Activated CD4-positive, alpha-beta T cell treated with anti-CD3 and anti-CD28 coated beads, Interleukin-2, Interleukin-6, amounts not matched to agents 100 ng/mL and 50 ng/mL, durations not matched to agents 16 hours and 8 hours (primary cell): ENCODE data around the gene MGAT5.
A peak's percentile ranks its signal among the peaks of the same experiment; 100 is the strongest.
"Not testable (repeated sequence)": the region's sequence is repeated elsewhere in the genome, so short reads cannot be mapped to it uniquely, and the experiment has no call there.

Source experiments
- DNase-seq: peaks from one replicate; pipeline ENCODE4 v3.0.0-alpha.2; 2020

MGAT5 gene

GRCh38 chr2:134281815-134282419 lies 28.0 kb downstream of the MGAT5 start:
- peak; percentile 30 for DNase-seq

GRCh38 chr2:134282629-134283400 lies 28.9 kb downstream of the MGAT5 start:
- DNase-seq = peak; percentile 81

GRCh38 chr2:134283661-134284060 lies 29.8 kb downstream of the MGAT5 start:
- DNase-seq = no peak

GRCh38 chr2:134284119-134284670 lies 30.3 kb downstream of the MGAT5 start:
- no peak for DNase-seq

- peak; percentile 57 for DNase-seq
Measured at GRCh38 chr2:134287323-134287722, 33.5 kb downstream of the MGAT5 start.

- DNase-seq = peak; percentile 50
Measured at GRCh38 chr2:134288814-134289213, 34.9 kb downstream of the MGAT5 start.

- peak; percentile 28 for DNase-seq
Measured at GRCh38 chr2:134289225-134289624, 35.4 kb downstream of the MGAT5 start.

- peak; percentile 79 for DNase-seq
Measured at GRCh38 chr2:134290358-134290757, 36.5 kb downstream of the MGAT5 start.

GRCh38 chr2:134292514-134292913 lies 38.6 kb downstream of the MGAT5 start:
- no peak for DNase-seq

- no peak for DNase-seq
Measured at GRCh38 chr2:134293719-134294537, 40.1 kb downstream of the MGAT5 start.

GRCh38 chr2:134294598-134294997 lies 40.7 kb downstream of the MGAT5 start:
- DNase-seq = not testable (repeated sequence)

- no peak for DNase-seq
Measured at GRCh38 chr2:134295441-134295840, 41.6 kb downstream of the MGAT5 start.

- DNase-seq = no peak
Measured at GRCh38 chr2:134296301-134296700, 42.4 kb downstream of the MGAT5 start.

GRCh38 chr2:134299334-134299733 lies 45.5 kb downstream of the MGAT5 start:
- no peak for DNase-seq

- DNase-seq = no peak
Measured at GRCh38 chr2:134300585-134300984, 46.7 kb downstream of the MGAT5 start.

GRCh38 chr2:134301099-134301927 lies 47.4 kb downstream of the MGAT5 start:
- DNase-seq = peak; percentile 59

- DNase-seq = no peak
Measured at GRCh38 chr2:134301928-134302260, 48.0 kb downstream of the MGAT5 start.

- no peak for DNase-seq
Measured at GRCh38 chr2:134304394-134305108, 50.7 kb downstream of the MGAT5 start.

- no peak for DNase-seq
Measured at GRCh38 chr2:134305109-134305491, 51.2 kb downstream of the MGAT5 start.

GRCh38 chr2:134306521-134306920 lies 52.6 kb downstream of the MGAT5 start:
- DNase-seq = no peak

- DNase-seq = no peak
Measured at GRCh38 chr2:134307334-134307733, 53.5 kb downstream of the MGAT5 start.
